RWPE1 (cell line): ENCODE measurements around the gene EMC10.

Experiments used
- CTCF ChIA-PET: fragments of 350-600 bp; sonication (Branson Sonifier 250); formaldehyde crosslinking; extraction: SDS; loops from one replicate; lab custom pipeline; 2021; lab: Yijun Ruan, JAX
- POLR2A ChIA-PET: fragments of 400-600 bp; formaldehyde crosslinking; extraction: SDS; loops from one replicate; lab custom pipeline; 2020; ENCODE audit warnings: antibody characterized with exemption; ENCODE audit not compliant: low non-redundant PET; lab: Yijun Ruan, JAX
- DNase-seq: peaks from one replicate; pipeline ENCODE4 v3.0.0; 2012; ENCODE audit warnings: low spot score
- H3K27ac ChIP-seq: fragments of 450-650 bp; 2 replicates; pipeline ENCODE4 v1.5.1; 2017
- CTCF ChIP-seq: fragments of 450-650 bp; conservative IDR thresholded peaks from 2 replicates; pipeline ENCODE4 v1.5.1; 2017; ENCODE audit warnings: low read depth, mild to moderate bottlenecking

Gene EMC10

GRCh38 chr19:50507376-50507775, 31.1 kb downstream of the EMC10 start:
- no peak for TF ChIP-seq CTCF
- DNase-seq, result no peak
- POLR2A ChIA-PET, result no interaction called here
- CTCF ChIA-PET, result no interaction called here
- H3K27ac ChIP-seq, result no peak overlapping the region

- POLR2A ChIA-PET, result no interaction called here
- CTCF ChIA-PET, result no interaction called here
- TF ChIP-seq CTCF, result no peak
- DNase-seq, result no peak
- H3K27ac ChIP-seq, result peak overlapping the region; percentile 29
These were observed 32.5 kb downstream of the EMC10 start for GRCh38 chr19:50508843-50509190.

- peak overlapping the region; percentile 29 for H3K27ac ChIP-seq
- ChIA-PET POLR2A (no interaction called here), CTCF (no interaction called here)
- no peak for DNase-seq
- no peak for TF ChIP-seq CTCF
These were observed 33.1 kb downstream of the EMC10 start for GRCh38 chr19:50509366-50509765.

GRCh38 chr19:50510121-50510670, 33.9 kb downstream of the EMC10 start:
- ChIA-PET POLR2A (no interaction called here), CTCF (interaction anchor here (0.6 kb wide), 1 partner anchor 50 kb away, joined by 3 read pairs; no protein-coding TSS in a partner anchor)
- peak overlapping the region; percentile 78 for H3K27ac ChIP-seq
- DNase-seq, result no peak
- TF ChIP-seq CTCF, result no peak

GRCh38 chr19:50510700-50511068, 34.4 kb downstream of the EMC10 start:
- CTCF ChIA-PET, result no interaction called here
- peak overlapping the region; percentile 78 for H3K27ac ChIP-seq
- POLR2A ChIA-PET, result interaction anchor here (0.8 kb wide), 1 partner anchor 9 kb away, joined by 4 read pairs; no protein-coding TSS in a partner anchor
- TF ChIP-seq CTCF, result no peak
- no peak for DNase-seq

- no peak for TF ChIP-seq CTCF
- DNase-seq, result peak; percentile 96
- H3K27ac ChIP-seq, result peak within 1 kb of the TSS; percentile 78
- CTCF ChIA-PET, result no interaction called here
- POLR2A ChIA-PET, result interaction anchor here (0.8 kb wide), 1 partner anchor 9 kb away, joined by 4 read pairs; no protein-coding TSS in a partner anchor
These were observed 34.9 kb downstream of the EMC10 start, which contains the start of gene JOSD2 for GRCh38 chr19:50511069-50511822. JOSD2 (minus strand) TSS chr19:50511191; CDS start chr19:50510431, 760 bp downstream.
